H1 (cell line): ENCODE measurements around the gene HAS3. TPM values are rescaled to one million over a fixed set of nuclear protein-coding genes. Genes with fewer than 3 reads are reported as not detected.

Experiments used
- CTCF ChIA-PET: fragments of 300-600 bp; sonication (Branson Sonifier 250); formaldehyde crosslinking; loops from one replicate; lab custom pipeline; 2021; ENCODE audit not compliant: partially characterized antibody; lab: Charles Lee
- POLR2A ChIA-PET: fragments of 300-600 bp; sonication (Branson Sonifier 250); formaldehyde crosslinking; loops from one replicate; lab custom pipeline; 2021; ENCODE audit warnings: inconsistent platforms; ENCODE audit not compliant: partially characterized antibody; lab: Charles Lee
- DNase-seq, 2 experiments: peaks; one replicate each; pipeline versions ENCODE4 v3.0.0 to v3.0.0-alpha.2; 2010 to 2022; ENCODE audit warnings: low spot score in 2 of 2, low read depth in 1 of 2, mixed read lengths in 1 of 2
- FAIRE-seq: peaks from 2 replicates; lab custom pipeline; 2011; peaks lifted over from hg19 to GRCh38; lab: Jason Lieb, UNC
- H2AFZ ChIP-seq: 2 replicates; pipeline ENCODE4 v1.8.1; 2012; ENCODE audit warnings: low read length, inconsistent platforms
- H2AK5ac ChIP-seq: 2 replicates; pipeline ENCODE4 v1.6.1; 2013; ENCODE audit warnings: low read depth, low read length
- H2BK120ac ChIP-seq: replicated peaks from 2 replicates; pipeline ENCODE3; 2013; ENCODE audit warnings: low read depth, low read length, inconsistent platforms
- H2BK12ac ChIP-seq: 2 replicates; pipeline ENCODE4 v1.6.1; 2013; ENCODE audit warnings: low read depth, low read length
- H2BK15ac ChIP-seq: 2 replicates; pipeline ENCODE4 v1.6.1; 2013; ENCODE audit warnings: low read length
- H2BK20ac ChIP-seq: 2 replicates; pipeline ENCODE4 v1.6.1; 2013; ENCODE audit warnings: low read length
- H2BK5ac ChIP-seq: 2 replicates; pipeline ENCODE4 v1.6.1; 2013; ENCODE audit warnings: low read depth, low read length
- H3K14ac ChIP-seq: 2 replicates; pipeline ENCODE4 v1.6.1; 2013; ENCODE audit warnings: inconsistent platforms; ENCODE audit not compliant: insufficient read length
- H3K18ac ChIP-seq: 2 replicates; pipeline ENCODE4 v1.6.1; 2013; ENCODE audit warnings: low read length; ENCODE audit errors: extremely low read depth
- H3K23ac ChIP-seq: 2 replicates; pipeline ENCODE4 v1.6.1; 2013; ENCODE audit warnings: inconsistent platforms; ENCODE audit not compliant: insufficient read length
- H3K23me2 ChIP-seq: 2 replicates; pipeline ENCODE4 v1.6.1; 2013; ENCODE audit warnings: low read depth, low read length
- H3K27ac ChIP-seq: 2 replicates; pipeline ENCODE4 v1.6.1; 2011; ENCODE audit warnings: low read depth, low read length, inconsistent platforms
- H3K27me3 ChIP-seq, 4 experiments: replicated peaks in 1 of 4; 1 replicate in 1 of 4; 2 replicates in 3 of 4; pipeline versions ENCODE4 v1.6.1 to v1.8.1; 2011 to 2013; ENCODE audit warnings: low read length in 3 of 4, mild to moderate bottlenecking in 3 of 4, inconsistent platforms in 2 of 4, mixed read lengths in 2 of 4, moderate library complexity in 1 of 4; ENCODE audit not compliant: control insufficient read depth in 3 of 4, insufficient read depth in 3 of 4; ENCODE audit errors: extremely low read depth in 1 of 4
- H3K36me3 ChIP-seq, 4 experiments: 2 replicates each; pipeline versions ENCODE4 v1.6.1 to v1.8.1; 2011 to 2013; ENCODE audit warnings: mild to moderate bottlenecking in 4 of 4, low read length in 3 of 4, moderate library complexity in 2 of 4, control low read depth in 1 of 4, inconsistent platforms in 1 of 4; ENCODE audit not compliant: insufficient read depth in 4 of 4, control insufficient read depth in 2 of 4
- H3K4ac ChIP-seq: replicated peaks from 2 replicates; pipeline ENCODE3; 2013; ENCODE audit warnings: low read length, low read depth, mixed read lengths, inconsistent platforms; ENCODE audit not compliant: insufficient read length
- H3K4me1 ChIP-seq, 4 experiments: replicated peaks in 1 of 4; 1 replicate in 1 of 4; 2 replicates in 3 of 4; pipeline versions ENCODE4 v1.6.1 to v1.8.1; 2011 to 2013; ENCODE audit warnings: low read length in 3 of 4, inconsistent platforms in 2 of 4, mixed read lengths in 1 of 4; ENCODE audit not compliant: insufficient read depth in 4 of 4, control insufficient read depth in 3 of 4
- H3K4me2 ChIP-seq, 2 experiments: 2 replicates each; pipeline versions ENCODE4 v1.6.1 to v1.8.1; 2011 to 2013; ENCODE audit warnings: low read depth in 2 of 2, low read length in 2 of 2, control low read depth in 1 of 2, inconsistent platforms in 1 of 2, mild to moderate bottlenecking in 1 of 2; ENCODE audit not compliant: insufficient read depth in 1 of 2
- H3K4me3 ChIP-seq, 4 experiments: fragments of 200-600, 300-600 bp in 1 of 4; sonication (generic), shearing (Covaris generic), sonication (Bioruptor Twin) in 1 of 4; 2 replicates each; pipeline versions ENCODE4 v1.5.1 to v1.8.1; 2011 to 2016; ENCODE audit warnings: low read length in 4 of 4, low read depth in 3 of 4, control low read depth in 2 of 4, inconsistent platforms in 2 of 4, mild to moderate bottlenecking in 2 of 4, mixed read lengths in 1 of 4, moderate library complexity in 1 of 4; ENCODE audit not compliant: insufficient read depth in 2 of 4; ENCODE audit errors: extremely low read depth in 1 of 4
- H3K56ac ChIP-seq: replicated peaks from 2 replicates; pipeline ENCODE3; 2013; ENCODE audit warnings: low read depth, mild to moderate bottlenecking, mixed read lengths, low read length, inconsistent platforms; ENCODE audit not compliant: insufficient read length
- H3K79me1 ChIP-seq: 2 replicates; pipeline ENCODE4 v1.6.1; 2013; ENCODE audit warnings: low read depth, low read length, control low read depth
- H3K79me2 ChIP-seq, 2 experiments: 2 replicates each; pipeline versions ENCODE4 v1.6.1 to v1.8.1; 2012 to 2013; ENCODE audit warnings: low read length in 2 of 2, mild to moderate bottlenecking in 2 of 2, inconsistent platforms in 1 of 2; ENCODE audit not compliant: insufficient read depth in 2 of 2, control insufficient read depth in 1 of 2
- H3K9ac ChIP-seq, 4 experiments: replicated peaks in 1 of 4; 1 replicate in 1 of 4; 2 replicates in 3 of 4; pipeline versions ENCODE4 v1.6.1 to v1.8.1; 2011 to 2013; ENCODE audit warnings: low read depth in 3 of 4, low read length in 3 of 4, control low read depth in 2 of 4, mild to moderate bottlenecking in 2 of 4, moderate library complexity in 2 of 4, inconsistent platforms in 1 of 4; ENCODE audit errors: extremely low read depth in 1 of 4
- H3K9me3 ChIP-seq, 2 experiments: 2 replicates each; pipeline versions ENCODE4 v1.6.1 to v1.8.1; 2012 to 2013; ENCODE audit warnings: mild to moderate bottlenecking in 2 of 2, moderate library complexity in 2 of 2, control low read depth in 1 of 2, inconsistent platforms in 1 of 2, low read depth in 1 of 2, low read length in 1 of 2, mixed read lengths in 1 of 2; ENCODE audit not compliant: insufficient read depth in 2 of 2
- H4K20me1 ChIP-seq, 2 experiments: replicated peaks in 1 of 2; 2 replicates each; pipeline versions ENCODE3 to v1.8.1; 2011 to 2013; ENCODE audit warnings: inconsistent platforms in 2 of 2, low read length in 2 of 2, mild to moderate bottlenecking in 1 of 2; ENCODE audit not compliant: insufficient read depth in 2 of 2, control insufficient read depth in 1 of 2
- H4K5ac ChIP-seq: 2 replicates; pipeline ENCODE4 v1.6.1; 2013; ENCODE audit warnings: low read length, low read depth, mixed read lengths, inconsistent platforms; ENCODE audit not compliant: insufficient read length
- H4K8ac ChIP-seq: 2 replicates; pipeline ENCODE4 v1.8.0; 2013; ENCODE audit warnings: mild to moderate bottlenecking, moderate library complexity, low read length, inconsistent platforms; ENCODE audit not compliant: insufficient read depth; ENCODE audit errors: extremely low read depth
- H4K91ac ChIP-seq: replicated peaks from 2 replicates; pipeline ENCODE3; 2013; ENCODE audit warnings: low read length, mixed read lengths, inconsistent platforms; ENCODE audit not compliant: insufficient read length
- POU5F1 ChIP-seq: IDR thresholded peaks from 2 replicates; pipeline ENCODE4 v1.6.1; 2011; ENCODE audit warnings: low read depth, mild to moderate bottlenecking, low read length, moderate library complexity
- RAD21 ChIP-seq, 2 experiments: IDR thresholded peaks in 1 of 2; conservative IDR thresholded peaks in 1 of 2; 2 replicates each; pipeline ENCODE4 v1.6.1; 2011; ENCODE audit warnings: low read depth in 2 of 2, low read length in 2 of 2, improper control_type of control experiment in 1 of 2, inconsistent platforms in 1 of 2, mild to moderate bottlenecking in 1 of 2, moderate library complexity in 1 of 2
- SAP30 ChIP-seq: fragments of 300-600 bp; sonication (generic); IDR thresholded peaks from 2 replicates; pipeline ENCODE4 v1.7.1; 2012; ENCODE audit warnings: low read length, moderate library complexity, mild to moderate bottlenecking, inconsistent platforms; ENCODE audit not compliant: insufficient read depth, insufficient replicate concordance
- SP1 ChIP-seq: IDR thresholded peaks from 2 replicates; pipeline ENCODE4 v1.6.1; 2011; ENCODE audit warnings: low read depth, low read length
- WGBS, 2 experiments: shearing (Covaris generic) in 1 of 2; methylation state at CpG; one replicate each; pipeline versions ENCODE4 v1.1.6 to v1.1.7; 2013 to 2015; ENCODE audit warnings: low lambda C conversion rate in 2 of 2, mixed read lengths in 2 of 2, inconsistent platforms in 1 of 2, low coverage in 1 of 2, missing lambda C conversion rate in 1 of 2; ENCODE audit not compliant: insufficient replicate concordance in 2 of 2, insufficient coverage in 1 of 2, insufficient read length in 1 of 2; ENCODE audit errors: extremely low coverage in 1 of 2, missing lambda C conversion rate in 1 of 2; 5-methylcytosine and 5-hydroxymethylcytosine counted together
- polyA plus RNA-seq, 7 experiments: library from polyadenylated mRNA; depleted of rRNA in 3 of 7; stranded (reverse) in 5 of 7; unstranded in 2 of 7; fragments of >200 nt in 5 of 7; fragments of 200-250 nt in 2 of 7; gene quantifications; 1 replicate in 5 of 7; 2 replicates in 1 of 7; 4 replicates in 1 of 7; pipeline versions ENCODE4 v1.2.1 to v1.2.3, GENCODE V29; 2011 to 2013; ENCODE audit warnings: missing spikeins in 2 of 7, mixed read lengths in 2 of 7
- total RNA-seq: library from RNA; stranded (reverse); fragmentation: NEBNext Ultra II Directional; extraction: Animal tissue kit (Norgen Biotek cat#: 25700); gene quantifications from 2 replicates; pipeline ENCODE4 v1.2.1, GENCODE V29; 2021

Gene HAS3
- total and polyA plus RNA-seq, 2 of the 8 experiments (the other 6 are each of a cell fraction or from before 2014, with no cell fraction given), result 32.1 to 69.6 TPM

GRCh38 chr16:69111216-69111875 lies 5.9 kb downstream of the HAS3 start:
- Histone ChIP-seq H3K9ac (no peak overlapping the region), H3K18ac (no peak overlapping the region), H2BK15ac (no peak overlapping the region), H3K79me1 (peaks cover 33% of the 10 kb centered on the region), H2BK5ac (no peak overlapping the region), H3K36me3 (peaks cover 34 to 60% (median 55%) of the 10 kb centered on the region in 4 experiments), H3K23ac (no peak overlapping the region), H4K5ac (no peak overlapping the region), H2BK12ac (no peak overlapping the region), H3K9me3 (no peaks in the 10 kb centered on the region), H3K4me2 (no peak overlapping the region), H3K14ac (no peak overlapping the region), H3K23me2 (peaks cover 17% of the 10 kb centered on the region), H2BK120ac (no peak overlapping the region), H3K56ac (no peak overlapping the region), H2BK20ac (no peak overlapping the region), H2AFZ (no peak overlapping the region), H3K4ac (no peak overlapping the region), H3K79me2 (peaks cover 11 to 55% of the 10 kb centered on the region in 2 experiments; a peak in 3 of 4 replicates), H3K4me3 (no peak overlapping the region), H4K8ac (no peak overlapping the region), H3K27me3 (no peaks in the 10 kb centered on the region), H3K4me1 (peaks cover 4 to 17% (median 12%) of the 10 kb centered on the region in 4 experiments), H3K27ac (no peak overlapping the region), H4K20me1 (peaks cover 10 to 20% of the 10 kb centered on the region in 2 experiments), H2AK5ac (no peak overlapping the region), H4K91ac (no peak overlapping the region)
- no peak for TF ChIP-seq SAP30
- TF ChIP-seq RAD21 (IDR thresholded peaks at IDR 0.05 in 1 of 2, conservative IDR thresholded peaks at IDR 0.05 in 1 of 2; ENCODE audit: low read depth in 2 of 2, low read length in 2 of 2), result no peak
- no peak for TF ChIP-seq POU5F1
- TF ChIP-seq SP1, result no peak
- ChIA-PET CTCF (interaction anchor here (0.6 to 10.6 kb wide), 16 partner anchors 10 to 1208 kb away, joined by 3 to 174 read pairs (median 6); no protein-coding TSS in a partner anchor), POLR2A (interaction anchor here (0.6 to 3.8 kb wide), 8 partner anchors 9 to 76 kb away, joined by 3 to 20 read pairs (median 6); partner anchors contain the start of genes CHTF8 and UTP4)
- 90% methylated on average over 6 of the region's 6 CpGs; no CpG with 5 or more reads in 1 of the 2 experiments for WGBS, 2 experiments
- DNase-seq (no peak), FAIRE-seq (no peak)
